Keratinocyte (primary cell): ENCODE results near the gene ZDHHC18.

Experiments used
- CTCF ChIP-seq, 3 experiments: IDR thresholded peaks in 1 of 3; conservative IDR thresholded peaks in 1 of 3; optimal IDR thresholded peaks in 1 of 3; 2 replicates in 2 of 3; 3 replicates in 1 of 3; pipeline versions ENCODE3 to v1.5.1; 2011; ENCODE audit warnings: low read length in 3 of 3, mild to moderate bottlenecking in 3 of 3, moderate library complexity in 2 of 3, control low read depth in 1 of 3, inconsistent platforms in 1 of 3; ENCODE audit not compliant: insufficient read depth in 2 of 3; ENCODE audit errors: extremely low read depth in 1 of 3
- EZH2 ChIP-seq: IDR thresholded peaks from one replicate; pipeline ENCODE4 v1.6.1; 2012; ENCODE audit warnings: inconsistent platforms, mild to moderate bottlenecking, low read length, moderate library complexity

- TF ChIP-seq CTCF (optimal IDR thresholded peaks at IDR 0.05 in 1 of 3, IDR thresholded peaks at IDR 0.05 in 1 of 3, conservative IDR thresholded peaks at IDR 0.05 in 1 of 3; ENCODE audit: extremely low read depth in 1 of 3, insufficient read depth in 2 of 3, low read length in 3 of 3) = no peak
- no peak for TF ChIP-seq EZH2
Measured at GRCh38 chr1:26852701-26853100, 26.2 kb downstream of the ZDHHC18 start.
